Measurements from ENCODE around the gene ABLIM1.

ABLIM1 gene

GRCh38 chr10:114679552-114679951, 21.5 kb upstream of the ABLIM1 start:
- TF ChIP-seq RAD21 (IDR thresholded peaks at IDR 0.05; ENCODE audit: low read depth) (no peak), ZBTB7A (IDR thresholded peaks at IDR 0.05; ENCODE audit: low read depth) (no peak), EP300 (IDR thresholded peaks at IDR 0.05; ENCODE audit: borderline replicate concordance) (no peak), MAX (IDR thresholded peaks at IDR 0.05) (no peak), CEBPB (IDR thresholded peaks at IDR 0.05) (no peak)

- TF ChIP-seq EP300 (IDR thresholded peaks at IDR 0.05; ENCODE audit: borderline replicate concordance) (no peak), NFIC (IDR thresholded peaks at IDR 0.05) (no peak), TAF1 (IDR thresholded peaks at IDR 0.05; ENCODE audit: low read depth) (no peak), REST (IDR thresholded peaks at IDR 0.05; ENCODE audit: low read depth) (no peak), USF1 (IDR thresholded peaks at IDR 0.05) (no peak), EGR1 (IDR thresholded peaks at IDR 0.05) (no peak)
Measured at GRCh38 chr10:114678820-114679219, 20.7 kb upstream of the ABLIM1 start.

GRCh38 chr10:114678336-114678735, 20.3 kb upstream of the ABLIM1 start:
- TF ChIP-seq EGR1 (IDR thresholded peaks at IDR 0.05) (no peak), ZBTB7A (IDR thresholded peaks at IDR 0.05; ENCODE audit: low read depth) (no peak), REST (IDR thresholded peaks at IDR 0.05; ENCODE audit: low read depth) (no peak), CREB1 (IDR thresholded peaks at IDR 0.05; ENCODE audit: low read depth) (no peak), TAF1 (IDR thresholded peaks at IDR 0.05; ENCODE audit: low read depth) (no peak)

GRCh38 chr10:114674346-114674745, 16.3 kb upstream of the ABLIM1 start:
- no peak for TF ChIP-seq CREB1 (IDR thresholded peaks at IDR 0.05; ENCODE audit: low read depth)
- no peak for TF ChIP-seq RAD21 (IDR thresholded peaks at IDR 0.05; ENCODE audit: low read depth)
- no peak for TF ChIP-seq EP300 (IDR thresholded peaks at IDR 0.05; ENCODE audit: borderline replicate concordance)
- TF ChIP-seq YY1 (IDR thresholded peaks at IDR 0.05; ENCODE audit: low read depth) = no peak
- TF ChIP-seq TAF1 (IDR thresholded peaks at IDR 0.05; ENCODE audit: low read depth) = no peak
- TF ChIP-seq MAX (IDR thresholded peaks at IDR 0.05) = no peak
- TF ChIP-seq FOXM1 (IDR thresholded peaks at IDR 0.05; ENCODE audit: borderline replicate concordance, low read depth) = no peak
- TF ChIP-seq USF1 (IDR thresholded peaks at IDR 0.05) = no peak
- no peak for TF ChIP-seq ZBTB7A (IDR thresholded peaks at IDR 0.05; ENCODE audit: low read depth)
- no peak for TF ChIP-seq TEAD4 (IDR thresholded peaks at IDR 0.05)
- TF ChIP-seq REST (IDR thresholded peaks at IDR 0.05; ENCODE audit: low read depth) = no peak

- TF ChIP-seq TEAD4 (IDR thresholded peaks at IDR 0.05) (no peak), EGR1 (IDR thresholded peaks at IDR 0.05) (no peak), REST (IDR thresholded peaks at IDR 0.05; ENCODE audit: low read depth) (no peak), TCF12 (IDR thresholded peaks at IDR 0.05; ENCODE audit: low read depth) (no peak), CREB1 (IDR thresholded peaks at IDR 0.05; ENCODE audit: low read depth) (no peak), MAX (IDR thresholded peaks at IDR 0.05) (no peak), CEBPB (IDR thresholded peaks at IDR 0.05) (no peak)
Measured at GRCh38 chr10:114669648-114670047, 11.6 kb upstream of the ABLIM1 start.

Data from Ishikawa (cell line).